ENCODE measurements around the gene CFAP97D1.
"Not testable (repeated sequence)": the region's sequence is repeated elsewhere in the genome, so short reads cannot be mapped to it uniquely, and the experiment has no call there.

The CFAP97D1 gene

DNA sequence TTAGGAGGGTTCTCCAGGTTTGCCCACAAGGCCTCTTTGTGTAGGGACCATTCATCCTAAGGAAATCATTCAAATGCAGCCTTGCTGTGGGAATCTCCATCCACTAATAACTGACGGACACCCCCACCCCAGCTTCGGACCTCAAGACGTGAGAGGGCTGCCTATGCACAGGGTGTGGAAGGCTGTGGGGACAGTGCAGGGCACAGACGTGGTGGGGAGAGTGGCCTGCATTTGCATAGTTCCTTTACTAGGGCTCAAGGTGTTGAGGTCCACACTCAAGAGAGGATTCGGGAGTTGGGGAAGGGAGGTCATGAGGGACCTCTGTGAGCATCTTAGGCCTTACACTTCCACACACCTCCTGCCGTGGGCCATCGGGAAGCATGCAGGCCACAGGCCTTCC is 11.3 kb upstream of the CFAP97D1 start:
- DNase-seq: no peak

DNA sequence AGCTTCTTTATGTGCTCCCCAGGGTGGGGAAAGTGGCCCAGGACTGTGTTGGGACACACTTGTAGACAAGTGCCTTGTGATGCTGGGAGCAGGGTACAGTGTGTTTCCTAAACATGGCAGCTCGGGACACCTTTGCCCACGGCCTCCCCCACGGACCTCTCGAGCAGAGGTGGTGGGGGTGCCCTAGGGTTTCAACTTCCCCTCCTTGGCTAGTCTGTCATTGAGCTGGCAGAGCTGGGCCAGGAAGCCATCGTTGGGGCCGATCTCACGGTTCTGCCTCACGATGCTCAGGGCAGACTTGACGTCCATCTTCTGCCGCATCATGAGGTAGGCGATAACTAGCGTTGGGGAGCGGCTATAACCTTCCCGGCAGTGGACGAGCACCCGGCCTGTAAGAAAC is 10.8 kb upstream of the CFAP97D1 start:
- no peak for DNase-seq

DNA sequence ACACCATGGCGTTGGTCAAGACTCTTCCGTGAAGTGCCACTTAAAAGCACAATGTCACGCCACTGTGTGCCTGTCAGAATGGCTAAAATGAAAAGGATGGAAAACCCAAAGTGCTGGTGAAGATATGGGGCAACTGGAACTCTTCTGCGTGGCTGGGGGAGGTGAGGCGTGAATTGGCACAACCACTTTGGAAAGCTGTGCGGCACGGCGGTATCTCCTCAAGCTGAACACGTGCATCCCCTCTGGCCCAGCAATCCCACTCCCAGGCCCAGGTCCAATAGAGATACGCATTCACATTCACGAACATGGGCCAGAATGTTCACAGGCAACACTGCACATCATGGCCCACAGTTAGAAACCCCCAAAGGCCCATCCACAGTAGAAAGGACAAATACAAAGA is 10.4 kb upstream of the CFAP97D1 start:
- no peak for DNase-seq

DNA sequence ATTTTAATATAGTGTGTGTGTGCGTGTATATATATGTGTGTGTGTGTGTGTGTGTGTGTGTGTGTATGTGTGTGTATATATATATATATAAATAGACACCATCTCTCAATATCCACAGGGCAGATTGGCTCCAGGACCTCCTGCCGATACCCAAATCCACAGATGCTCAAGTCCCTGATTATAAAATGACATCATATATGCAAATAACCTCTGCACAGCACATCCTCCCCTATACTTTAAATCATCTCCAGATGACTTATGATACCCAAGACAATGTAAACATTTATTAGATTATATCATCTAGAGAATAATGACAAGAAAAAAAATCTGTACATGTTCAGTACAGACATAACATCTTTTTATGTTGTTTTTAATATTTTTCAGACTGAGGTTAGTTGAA is 9.3 kb upstream of the CFAP97D1 start:
- DNase-seq: no peak

DNA sequence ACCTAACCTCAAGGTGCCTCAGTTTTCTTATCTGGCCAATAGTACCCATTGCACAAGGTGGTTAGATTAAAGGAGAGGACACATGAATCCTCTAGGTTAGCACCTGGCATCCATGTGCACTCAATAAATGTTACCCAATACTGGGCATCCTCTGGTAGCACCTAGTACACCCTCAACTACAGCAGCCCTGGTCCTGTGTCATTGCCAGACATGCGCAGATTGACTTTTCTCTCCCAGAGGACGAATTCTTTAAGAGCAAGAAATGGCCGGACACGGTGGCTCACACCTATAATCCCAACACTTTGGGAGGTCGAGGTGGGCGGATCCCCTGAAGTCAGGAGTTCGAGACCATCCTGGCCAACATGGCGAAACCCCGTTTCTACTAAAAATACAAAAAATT is 8.8 kb upstream of the CFAP97D1 start:
- DNase-seq: no peak

DNA sequence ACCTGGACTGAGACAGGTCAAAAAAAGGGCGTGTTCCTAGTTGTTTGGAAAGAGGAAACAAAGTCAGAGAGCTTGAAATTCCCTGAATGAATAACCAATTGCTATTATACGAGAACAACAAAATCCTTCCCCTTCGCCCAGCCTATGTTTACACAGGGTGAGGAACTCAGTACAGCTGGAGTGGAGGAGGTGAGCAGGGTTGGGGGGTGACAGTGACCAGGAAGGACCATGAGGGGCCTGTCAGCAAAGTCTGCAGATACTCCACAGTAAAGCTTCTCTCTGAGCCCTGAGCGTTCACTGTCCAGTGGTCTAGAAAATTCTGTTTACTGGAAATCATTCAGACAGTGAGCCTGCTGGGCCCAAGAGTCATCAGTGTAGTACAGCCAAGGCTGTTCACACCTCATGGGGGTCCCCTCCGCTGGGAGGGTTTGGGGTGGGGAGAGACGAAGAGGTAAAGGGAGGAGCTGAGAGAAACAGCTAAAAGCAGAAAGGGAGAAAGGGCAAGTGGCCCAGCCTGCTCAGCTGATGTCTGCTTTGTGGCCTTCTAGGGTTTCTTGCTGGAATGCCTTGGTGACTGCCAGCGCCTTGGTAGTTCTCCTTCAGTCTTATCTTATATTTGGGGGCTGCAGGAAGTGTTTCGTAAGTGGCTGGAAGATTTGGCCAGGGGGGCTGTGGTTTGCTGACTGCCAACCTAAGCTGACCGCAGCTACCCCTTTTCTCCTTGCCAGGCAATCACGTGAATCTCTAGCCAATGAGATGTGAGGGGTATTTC is 7.2 kb upstream of the CFAP97D1 start:
- peak; percentile 55 for DNase-seq

DNA sequence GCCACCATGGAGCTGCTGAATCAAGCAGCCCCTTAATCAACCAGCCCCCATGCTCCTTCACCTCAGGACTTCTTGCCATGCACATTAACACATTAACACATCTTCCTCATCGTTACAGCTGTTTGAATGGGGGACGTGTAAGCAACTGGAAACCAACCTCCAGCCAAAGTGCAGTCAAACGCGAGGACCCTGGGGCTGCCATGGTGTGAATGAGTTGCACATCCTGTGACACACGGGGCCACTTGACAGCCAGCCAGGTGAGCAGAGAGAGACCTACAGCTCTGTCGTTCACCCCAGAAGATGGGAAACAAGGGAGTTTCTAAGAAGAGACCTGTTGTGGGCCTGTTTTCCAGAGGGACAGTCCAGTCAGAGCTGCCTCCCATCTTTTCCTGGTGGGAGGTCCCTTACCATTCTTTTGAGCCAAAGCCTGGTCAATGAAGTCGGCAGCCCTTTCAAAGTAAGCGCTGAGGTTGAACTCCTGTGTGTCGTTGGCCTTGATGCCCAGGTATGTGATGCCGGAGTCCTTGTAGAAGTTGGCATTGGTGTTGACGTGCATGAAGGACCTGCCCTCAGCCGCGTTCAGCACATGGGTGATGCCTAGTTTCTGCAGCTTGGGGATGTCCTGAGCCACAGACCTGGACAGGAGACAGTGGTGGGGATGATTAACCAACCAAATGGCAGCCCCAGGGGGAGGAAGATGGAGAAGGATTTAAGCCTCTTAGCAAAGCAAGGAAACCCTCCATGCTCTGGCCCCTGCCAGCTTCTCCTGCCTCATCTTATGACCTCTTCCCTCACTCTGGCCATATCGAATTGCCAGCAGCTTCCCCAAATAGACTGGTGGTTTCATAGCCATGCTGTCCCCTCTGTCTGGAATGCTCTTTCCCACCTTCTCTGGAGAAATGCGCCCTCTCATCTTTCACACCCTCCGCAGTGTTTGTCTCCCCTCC is 5.7 kb upstream of the CFAP97D1 start:
- DNase-seq: no peak

DNA sequence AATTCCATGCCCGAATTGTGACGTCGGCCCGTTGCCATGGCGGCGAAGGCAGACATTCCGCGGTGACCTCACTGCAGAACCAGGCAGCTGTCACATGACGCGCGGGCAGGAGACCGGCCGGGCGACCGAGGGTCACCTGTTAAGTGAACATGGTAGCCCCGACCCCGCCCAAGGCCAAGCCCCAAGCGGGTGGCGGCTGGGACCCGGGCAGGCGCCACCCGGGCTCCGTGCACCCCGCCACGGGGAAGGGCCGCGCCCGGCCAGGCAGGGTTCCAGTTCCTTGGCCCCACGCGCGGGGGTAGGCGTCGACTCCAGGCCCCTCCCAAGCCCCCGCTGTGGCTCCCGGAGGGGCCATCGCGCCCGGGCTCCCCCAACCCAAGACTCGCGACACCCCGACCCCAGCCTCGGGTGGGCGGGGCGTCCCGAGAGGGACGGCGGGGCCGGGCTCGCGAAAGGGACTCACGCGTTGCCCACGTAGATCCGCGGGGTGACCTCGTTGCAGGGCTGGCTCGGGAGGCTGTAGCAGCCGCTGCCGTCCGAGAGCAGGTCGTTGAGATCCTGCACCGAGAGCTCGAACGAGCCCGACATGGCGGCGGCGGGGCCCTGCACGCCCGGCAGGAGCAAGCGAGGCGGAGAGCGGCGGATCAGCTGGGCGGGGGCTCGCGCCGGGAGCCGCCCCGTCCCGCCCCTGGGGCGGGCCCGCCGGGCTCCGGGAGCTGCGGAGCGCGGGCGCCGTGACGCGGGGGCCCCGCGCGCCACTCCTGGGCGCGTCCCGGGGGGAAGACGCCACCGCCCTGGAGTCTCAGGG is 1.7 kb upstream of the CFAP97D1 start, which contains the start of gene DUSP3:
TSS of gene DUSP3 (minus strand) at position 641 of the 808 bp plus-strand sequence. CDS start at position 588, 53 bp downstream.
- peak; percentile 95 for DNase-seq

DNA sequence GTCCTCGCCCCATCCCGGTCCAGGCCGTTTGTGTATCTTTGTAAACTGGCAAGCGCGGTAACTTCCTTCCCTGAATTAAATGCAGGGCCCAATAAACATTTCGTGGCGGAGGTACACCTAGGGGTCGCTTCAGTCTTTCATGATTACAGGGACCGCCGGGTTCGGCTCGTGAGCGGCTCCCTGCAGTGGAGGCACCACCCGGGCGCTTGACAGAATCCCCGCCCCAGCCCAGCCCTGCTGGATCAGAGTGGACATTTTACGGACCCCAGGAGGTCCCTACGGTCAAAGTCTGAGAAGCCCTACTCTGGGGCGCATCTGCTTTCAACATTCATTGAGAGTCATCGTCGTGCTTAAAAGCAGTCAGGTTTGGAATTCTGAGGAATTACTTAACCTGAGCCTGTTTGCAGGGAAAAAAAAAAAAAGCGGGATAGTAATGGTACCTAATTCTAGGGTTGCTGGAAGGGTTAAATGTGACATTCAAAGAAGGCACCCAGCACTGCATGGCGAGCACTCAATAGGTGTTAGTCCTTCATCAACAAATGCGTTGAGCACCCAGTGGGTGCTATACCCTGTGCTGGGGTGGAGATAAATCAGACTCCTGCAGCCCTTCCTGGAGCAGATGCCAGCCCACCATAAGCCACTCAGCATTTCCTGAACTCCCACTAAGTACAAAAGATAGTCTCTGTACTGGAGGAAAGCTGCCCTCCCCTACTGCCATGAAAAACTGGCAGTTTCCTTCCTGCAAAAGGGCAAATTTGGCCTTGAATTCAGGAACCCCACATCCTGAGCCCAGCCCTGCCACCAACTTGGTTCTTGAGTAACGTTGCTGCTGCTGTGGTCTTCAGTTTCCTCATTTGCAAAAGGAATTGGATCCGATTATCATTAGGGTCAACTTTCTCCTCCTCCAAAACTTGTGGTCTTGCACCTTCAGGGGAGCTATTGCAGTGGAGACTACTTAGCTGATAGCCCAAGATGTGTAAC is 800 bp upstream of the CFAP97D1 start:
- DNase-seq: no peak

DNA sequence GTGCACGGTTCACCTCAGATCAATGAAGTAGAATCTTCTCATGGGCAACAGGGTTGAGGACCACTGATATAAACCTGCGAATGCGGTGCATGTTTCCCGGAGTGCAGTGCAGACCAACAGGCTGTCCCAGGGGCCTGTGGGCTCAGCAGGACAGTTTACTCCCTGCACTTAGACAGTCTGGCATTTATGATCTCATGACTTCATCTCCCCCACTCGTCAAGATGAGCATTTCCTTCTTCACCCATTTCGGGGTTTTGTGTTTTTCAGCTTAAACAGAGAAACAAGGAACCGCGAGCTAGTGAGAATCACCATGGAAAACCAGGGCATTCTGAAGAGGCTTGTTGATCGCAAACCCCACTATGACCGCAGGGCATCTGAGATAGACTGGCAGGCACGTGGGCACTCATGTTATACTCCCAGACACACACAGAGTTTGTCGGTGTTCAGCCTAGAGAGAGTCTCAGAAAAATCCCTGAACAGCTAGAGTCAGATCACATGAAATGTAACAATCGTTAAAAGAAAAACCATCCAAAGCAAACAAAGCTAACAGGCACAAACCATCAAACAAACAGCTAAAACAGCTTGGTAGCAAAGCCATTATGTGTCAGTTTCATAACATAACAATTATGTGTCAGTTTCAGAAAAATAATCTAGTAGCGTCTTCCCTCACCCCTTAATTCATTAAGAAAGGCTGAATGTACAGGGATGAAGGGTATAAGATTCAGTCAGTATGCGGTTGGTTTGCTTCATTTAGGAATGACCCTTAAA is 2.9 kb downstream of the CFAP97D1 start:
- no peak for DNase-seq

DNA sequence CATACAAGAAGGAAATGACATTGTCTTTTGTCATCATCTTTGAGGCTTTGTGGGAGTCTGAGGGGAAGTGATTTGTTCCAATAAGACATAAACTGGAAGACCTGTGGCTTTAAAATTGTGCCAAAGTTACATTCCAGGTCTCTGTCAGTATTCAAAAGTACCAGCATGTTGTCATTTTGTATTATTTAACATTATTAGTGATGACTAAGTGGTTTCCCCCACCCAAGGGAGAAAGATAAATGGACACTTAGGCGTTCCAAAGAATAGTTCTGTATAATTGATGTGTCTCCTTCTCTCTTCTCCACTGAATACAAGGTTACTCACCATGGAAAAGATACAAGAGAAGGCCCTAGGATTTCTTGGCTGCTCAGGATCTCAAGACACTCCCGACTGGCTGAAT is 3.8 kb downstream of the CFAP97D1 start:
- DNase-seq: no peak

DNA sequence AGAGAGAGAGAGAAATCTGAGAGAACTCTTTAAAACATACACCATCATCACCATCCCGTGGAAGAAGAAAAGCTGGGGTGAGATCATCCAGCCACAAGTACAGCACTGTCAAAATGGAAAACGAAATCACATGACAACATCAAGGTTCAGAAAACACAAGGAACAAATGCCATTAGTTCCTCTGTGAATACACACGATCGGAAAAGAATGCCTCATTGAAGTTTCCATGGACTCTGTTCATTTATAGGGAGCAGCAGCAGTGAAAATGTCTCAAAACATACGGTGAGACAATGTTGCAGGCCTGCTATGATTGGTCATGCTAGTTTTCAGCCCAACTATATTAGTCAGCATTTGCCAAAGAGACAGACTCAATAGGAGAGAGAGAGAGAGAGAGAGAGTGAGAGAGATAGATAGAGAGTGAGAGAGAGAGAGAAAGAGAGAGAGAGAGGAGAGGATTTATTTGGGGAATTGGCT is 4.4 kb downstream of the CFAP97D1 start:
- DNase-seq: no peak

DNA sequence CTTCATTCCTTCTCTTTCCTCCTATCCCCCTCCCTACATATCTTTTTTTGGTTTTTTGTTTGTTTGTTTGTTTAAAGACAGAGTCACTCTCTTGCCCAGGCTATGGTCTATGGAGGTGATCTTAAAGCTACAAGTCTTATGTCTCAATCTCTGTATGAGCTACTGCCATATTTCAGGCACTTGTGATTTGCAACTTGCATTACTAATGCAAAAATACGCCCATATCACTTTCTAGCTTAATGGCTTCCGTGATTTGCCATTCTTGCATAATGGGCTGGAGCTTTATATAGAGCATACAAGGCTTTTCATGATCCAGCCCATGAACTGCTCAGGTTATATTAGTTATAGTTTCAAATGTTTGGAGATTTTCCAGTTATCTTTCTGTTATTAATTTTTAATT is 7.5 kb downstream of the CFAP97D1 start:
- DNase-seq: no peak

DNA sequence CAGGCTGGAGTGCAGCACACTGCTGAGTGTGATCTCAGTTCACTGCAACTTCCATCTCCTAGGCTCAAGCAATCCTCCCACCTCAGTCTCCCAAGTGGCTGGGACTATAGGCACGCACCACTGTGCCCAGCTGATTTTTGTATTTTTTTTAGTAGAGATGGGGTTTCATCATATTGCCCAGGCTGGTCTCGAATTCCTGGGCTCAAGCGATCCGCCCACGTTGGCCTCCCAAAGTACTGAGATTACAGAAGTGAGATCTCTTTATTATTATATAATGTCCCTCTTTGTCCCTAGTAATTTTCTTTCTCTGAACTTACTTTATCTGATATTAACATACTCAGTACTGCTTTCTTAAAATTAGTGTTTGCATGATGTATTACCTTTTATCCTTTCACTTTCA is 8.3 kb downstream of the CFAP97D1 start:
- no peak for DNase-seq

DNA sequence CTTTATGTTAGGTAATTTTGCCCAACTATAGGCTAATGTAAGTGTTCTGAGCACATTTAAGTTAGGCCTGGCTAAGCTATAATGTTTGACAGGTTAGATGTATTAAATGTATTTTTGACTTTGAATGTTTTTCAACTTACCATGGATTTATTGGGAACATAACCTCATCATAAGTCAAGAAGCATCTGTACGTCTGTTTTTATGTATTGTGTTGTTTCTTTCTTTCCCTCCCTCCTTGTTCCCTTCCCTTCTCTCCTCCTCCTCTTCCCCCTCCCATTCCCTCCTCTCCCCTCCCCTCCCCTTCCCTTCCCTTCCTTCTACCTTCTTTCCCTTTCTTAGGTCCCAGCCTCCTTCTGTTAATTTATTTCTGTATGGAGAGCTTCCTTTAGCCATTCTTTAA is 9.2 kb downstream of the CFAP97D1 start:
- DNase-seq: no peak

DNA sequence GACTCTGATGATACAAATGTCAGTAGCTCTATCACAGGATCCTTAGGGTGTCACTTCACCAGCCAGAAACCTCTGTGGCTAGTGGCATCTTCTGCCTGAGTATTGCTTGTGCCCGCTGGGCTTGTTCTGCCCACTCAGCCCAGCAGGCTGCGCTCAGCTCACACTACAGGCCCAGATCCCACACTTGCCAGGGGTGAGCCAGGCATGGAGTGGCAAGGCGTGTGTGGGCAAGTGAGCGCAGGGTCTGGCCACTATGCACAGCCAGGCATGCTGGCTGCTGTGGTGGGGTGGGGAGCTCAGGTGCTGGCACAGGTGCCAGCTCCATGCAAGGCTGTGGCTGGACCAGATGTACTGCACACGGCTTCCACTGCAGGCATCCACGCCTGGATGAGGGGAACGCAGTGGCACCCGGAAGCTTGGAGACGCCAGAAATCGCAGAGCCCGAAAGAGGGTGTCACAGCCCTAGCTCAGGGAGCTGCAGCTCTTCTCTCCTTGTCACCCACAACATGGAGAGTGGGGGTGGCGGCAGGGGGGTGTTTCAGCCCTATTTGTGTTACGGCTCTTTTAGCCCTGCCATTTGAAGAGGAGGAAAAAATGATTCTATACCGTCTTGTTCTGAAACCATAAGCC is 10.2 kb downstream of the CFAP97D1 start:
- DNase-seq: no peak

DNA sequence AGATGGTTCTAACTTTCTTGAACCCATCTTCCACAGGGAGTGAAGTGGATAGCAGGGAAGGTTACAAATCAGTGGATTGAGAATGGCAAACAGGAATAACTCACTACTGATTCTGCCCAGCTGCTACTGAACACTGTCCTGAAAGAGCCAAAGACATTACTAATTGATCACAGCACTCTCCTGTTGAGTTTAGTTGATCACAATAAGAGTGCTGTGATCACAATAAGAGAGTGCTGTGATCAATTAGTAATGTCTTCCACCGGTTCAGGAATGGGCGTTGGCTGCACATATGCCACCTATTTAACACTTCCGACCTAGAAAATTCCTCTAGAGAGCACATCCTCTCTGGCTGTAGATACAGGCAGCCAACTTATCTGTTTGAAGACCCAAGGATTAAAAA is 11.4 kb downstream of the CFAP97D1 start:
- no peak for DNase-seq

DNA sequence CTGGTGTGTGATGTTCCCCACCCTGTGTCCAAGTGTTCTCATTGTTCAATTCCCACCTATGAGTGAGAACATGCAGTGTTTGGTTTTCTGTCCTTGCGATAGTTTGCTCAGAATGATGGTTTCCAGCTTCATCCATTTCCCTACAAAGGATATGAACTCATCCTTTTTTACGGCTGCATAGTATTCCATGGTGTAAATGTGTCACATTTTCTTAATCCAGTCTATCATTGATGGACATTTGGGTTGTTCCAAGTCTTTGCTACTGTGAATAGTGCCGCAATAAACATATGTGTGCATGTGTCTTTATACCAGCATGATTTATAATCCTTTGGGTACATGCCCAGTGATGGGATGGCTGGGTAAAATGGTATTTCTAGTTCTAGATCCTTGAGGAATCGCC is 12.4 kb downstream of the CFAP97D1 start:
- not testable (repeated sequence) for DNase-seq

DNA sequence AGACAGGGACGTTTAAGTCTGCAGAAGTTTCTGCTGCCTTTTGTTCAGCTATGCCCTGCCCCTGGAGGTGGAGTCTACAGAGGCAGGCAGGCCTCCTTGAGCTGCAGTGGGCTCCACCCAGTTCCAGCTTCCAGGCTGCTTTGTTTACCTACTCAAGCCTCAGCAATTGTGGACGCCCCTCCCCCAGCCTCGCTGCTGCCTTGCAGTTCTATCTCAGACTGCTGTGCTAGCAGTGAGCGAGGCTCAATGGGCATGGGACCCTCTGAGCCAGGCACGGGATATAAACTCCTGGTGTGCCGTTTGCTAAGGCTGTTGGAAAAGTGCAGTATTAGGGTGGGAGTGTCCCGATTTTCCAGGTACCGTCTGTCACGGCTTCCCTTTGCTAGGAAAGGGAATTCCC is 17.8 kb downstream of the CFAP97D1 start:
- not testable (repeated sequence) for DNase-seq

DNA sequence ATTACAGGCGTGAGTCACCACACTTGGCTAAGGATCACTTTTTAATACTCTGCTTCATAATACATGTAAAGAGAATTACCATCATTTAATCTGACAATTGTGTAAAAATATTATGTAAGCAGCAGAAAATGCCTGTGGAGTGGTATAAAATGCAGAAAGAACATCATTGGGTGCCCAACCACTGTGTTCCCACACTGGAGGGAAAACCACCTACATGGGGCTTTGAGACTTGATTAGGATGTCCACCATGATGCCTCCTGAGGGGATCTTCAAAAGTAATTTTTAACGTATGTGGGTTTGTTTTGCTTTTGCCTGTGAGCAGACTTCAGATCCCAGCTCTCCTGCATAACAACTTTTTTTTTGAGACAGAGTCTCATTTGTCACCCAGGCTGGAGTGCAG is 18.8 kb downstream of the CFAP97D1 start:
- no peak for DNase-seq

Data from femur (tissue), 1 donor.